Stromal cell of bone marrow (primary cell): ENCODE data around the gene KCNG2.

ENCODE experiments used
- DNase-seq: peaks from one replicate; pipeline ENCODE4 v3.0.0-alpha.2; 2012; ENCODE audit warnings: low read depth

Gene KCNG2

GRCh38 chr18:79906706-79907105 is 109.0 kb downstream of the KCNG2 start:
- DNase-seq = no peak

GRCh38 chr18:79910563-79911343 is 113.0 kb downstream of the KCNG2 start:
- no peak for DNase-seq

- no peak for DNase-seq
These were observed 113.9 kb downstream of the KCNG2 start for GRCh38 chr18:79911344-79912270.

- DNase-seq = no peak
These were observed 114.8 kb downstream of the KCNG2 start for GRCh38 chr18:79912409-79912991.

GRCh38 chr18:79912994-79913831 is 115.5 kb downstream of the KCNG2 start:
- DNase-seq = no peak

- DNase-seq = no peak
These were observed 116.9 kb downstream of the KCNG2 start for GRCh38 chr18:79914614-79915160.

GRCh38 chr18:79915161-79916127 is 117.7 kb downstream of the KCNG2 start:
- DNase-seq = no peak

- DNase-seq = no peak
These were observed 118.4 kb downstream of the KCNG2 start for GRCh38 chr18:79916128-79916494.

GRCh38 chr18:79916546-79917168 is 118.9 kb downstream of the KCNG2 start:
- no peak for DNase-seq

GRCh38 chr18:79917169-79917852 is 119.6 kb downstream of the KCNG2 start:
- no peak for DNase-seq

GRCh38 chr18:79917853-79918614 is 120.3 kb downstream of the KCNG2 start:
- DNase-seq = no peak

- no peak for DNase-seq
These were observed 120.9 kb downstream of the KCNG2 start for GRCh38 chr18:79918615-79919011.

GRCh38 chr18:79919089-79919488 is 121.4 kb downstream of the KCNG2 start:
- DNase-seq = no peak

- no peak for DNase-seq
These were observed 124.5 kb downstream of the KCNG2 start for GRCh38 chr18:79921984-79922965.

- no peak for DNase-seq
These were observed 125.3 kb downstream of the KCNG2 start for GRCh38 chr18:79922971-79923411.

- DNase-seq = no peak
These were observed 126.3 kb downstream of the KCNG2 start for GRCh38 chr18:79923896-79924585.
